HepG2 (cell line): ENCODE results near the gene ATP8A2. TPM values are rescaled to one million over a fixed set of nuclear protein-coding genes. Genes with fewer than 3 reads are reported as not detected.

Experiments
- ATAC-seq: fragments of 200-7000 bp; cut with Tn5 transposase; 3 replicates; pipeline ENCODE4 v1.9.1; 2020; ENCODE audit warnings: mild to moderate bottlenecking, moderate library complexity
- BruUV-seq: library from RNA; stranded (reverse); fragments of 400-500 nt; replicated peaks from 2 replicates; lab custom pipeline; 2021; lab: Mats Ljungman, UMichigan
- CTCF ChIA-PET: fragments of 300-600 bp; formaldehyde crosslinking; extraction: SDS; loops from one replicate; lab custom pipeline; 2021; ENCODE audit warnings: low total read pairs, inconsistent platforms, low intra/inter-chr PET ratio; lab: Yijun Ruan, JAX
- POLR2A ChIA-PET: fragments of 350-600 bp; sonication (Branson Sonifier 250); formaldehyde crosslinking; loops from one replicate; lab custom pipeline; 2020; ENCODE audit warnings: antibody characterized with exemption, inconsistent platforms; lab: Yijun Ruan, JAX
- DNase-seq: peaks from one replicate; pipeline ENCODE4 v3.0.0-alpha.2; 2015; ENCODE audit warnings: low spot score
- FAIRE-seq: peaks from 3 replicates; lab custom pipeline; 2011; peaks lifted over from hg19 to GRCh38; lab: Jason Lieb, UNC
- H2AFZ ChIP-seq: one replicate; pipeline ENCODE4 v1.6.1; 2011; ENCODE audit warnings: low read length, inconsistent platforms
- H3K27ac ChIP-seq: fragments of 300-600 bp; 3 replicates; pipeline ENCODE4 v1.8.0; 2011; ENCODE audit warnings: mixed run types, mild to moderate bottlenecking, mixed read lengths, low read length, inconsistent platforms; ENCODE audit not compliant: insufficient read depth; ENCODE audit errors: extremely low read length
- H3K27me3 ChIP-seq, 2 experiments: fragments of 200-600 bp in 1 of 2; 2 replicates in 1 of 2; 3 replicates in 1 of 2; pipeline versions ENCODE4 v1.6.0 to v1.8.0; 2011; ENCODE audit warnings: low read length in 2 of 2, mild to moderate bottlenecking in 2 of 2, moderate library complexity in 2 of 2, inconsistent platforms in 1 of 2; ENCODE audit not compliant: insufficient read depth in 2 of 2, control insufficient read depth in 1 of 2
- H3K36me3 ChIP-seq, 2 experiments: fragments of 200-600 bp in 1 of 2; replicated peaks in 1 of 2; 2 replicates in 1 of 2; 3 replicates in 1 of 2; pipeline versions ENCODE4 v1.5.1 to v1.8.0; 2011; ENCODE audit warnings: low read length in 2 of 2, inconsistent platforms in 1 of 2; ENCODE audit not compliant: insufficient read depth in 2 of 2, control insufficient read depth in 1 of 2
- H3K4me1 ChIP-seq: 2 replicates; pipeline ENCODE4 v1.5.1; 2012; ENCODE audit warnings: low read length, inconsistent platforms; ENCODE audit not compliant: insufficient read depth
- H3K4me2 ChIP-seq: 2 replicates; pipeline ENCODE4 v1.6.0; 2011; ENCODE audit warnings: low read depth, low read length, inconsistent platforms
- H3K4me3 ChIP-seq, 3 experiments: fragments of 200-600 bp in 1 of 3; sonication (generic), shearing (Covaris generic) in 1 of 3; replicated peaks in 1 of 3; 2 replicates each; pipeline ENCODE4 v1.5.1; 2011 to 2016; ENCODE audit warnings: low read length in 3 of 3, inconsistent platforms in 2 of 3, low read depth in 2 of 3, mild to moderate bottlenecking in 2 of 3, control low read depth in 1 of 3, mixed read lengths in 1 of 3; ENCODE audit not compliant: insufficient read depth in 1 of 3
- H3K79me2 ChIP-seq: one replicate; pipeline ENCODE4 v1.6.1; 2011; ENCODE audit warnings: low read length, inconsistent platforms; ENCODE audit not compliant: insufficient read depth
- H3K9ac ChIP-seq: 2 replicates; pipeline ENCODE4 v1.6.0; 2011; ENCODE audit warnings: mild to moderate bottlenecking, low read depth, low read length, inconsistent platforms; ENCODE audit not compliant: insufficient read depth
- H3K9me3 ChIP-seq: 2 replicates; pipeline ENCODE4 v1.5.1; 2012; ENCODE audit warnings: mild to moderate bottlenecking, low read length
- H4K20me1 ChIP-seq: 2 replicates; pipeline ENCODE4 v1.6.0; 2011; ENCODE audit warnings: inconsistent platforms, mild to moderate bottlenecking, low read length, moderate library complexity; ENCODE audit not compliant: insufficient read depth
- CC2D1A ChIP-seq: sonication (generic); formaldehyde crosslinking; IDR thresholded peaks from 2 replicates; pipeline ENCODE4 v1.8.1; 2023; ENCODE audit warnings: mild to moderate bottlenecking, missing genetic modification reagents
- CCDC6 ChIP-seq: sonication (generic); formaldehyde crosslinking; IDR thresholded peaks from 2 replicates; pipeline ENCODE4 v1.8.1; 2022; ENCODE audit warnings: mild to moderate bottlenecking, missing genetic modification reagents, moderate library complexity
- DNMT1 ChIP-seq: sonication (generic); formaldehyde crosslinking; IDR thresholded peaks from 2 replicates; pipeline ENCODE4 v1.5.1; 2020; ENCODE audit warnings: mild to moderate bottlenecking, missing genetic modification reagents
- ESRRA ChIP-seq: sonication (generic); formaldehyde crosslinking; IDR thresholded peaks from 2 replicates; pipeline ENCODE4 v1.5.1; 2020; ENCODE audit warnings: mild to moderate bottlenecking, low read depth, missing genetic modification reagents
- IKZF4 ChIP-seq: sonication (generic); formaldehyde crosslinking; IDR thresholded peaks from 2 replicates; pipeline ENCODE4 v1.5.1; 2020; ENCODE audit warnings: borderline replicate concordance, mild to moderate bottlenecking, low read depth, missing genetic modification reagents; ENCODE audit errors: not compliant biosample characterization
- MAZ ChIP-seq, 2 experiments: sonication (generic) in 1 of 2; formaldehyde crosslinking in 1 of 2; IDR thresholded peaks; 2 replicates each; pipeline versions ENCODE4 v1.5.0 to v1.6.1; 2012 to 2020; ENCODE audit warnings: low read depth in 2 of 2, mild to moderate bottlenecking in 2 of 2, borderline replicate concordance in 1 of 2, improper control_type of control experiment in 1 of 2, low read length in 1 of 2, missing genetic modification reagents in 1 of 2, moderate library complexity in 1 of 2
- NFIB ChIP-seq: sonication (generic); formaldehyde crosslinking; IDR thresholded peaks from 2 replicates; pipeline ENCODE4 v1.9.0; 2021; ENCODE audit warnings: missing genetic modification reagents, mild to moderate bottlenecking, borderline replicate concordance
- NKX3-1 ChIP-seq: sonication (generic); formaldehyde crosslinking; IDR thresholded peaks from 2 replicates; pipeline ENCODE4 v1.5.0; 2020; ENCODE audit warnings: missing genetic modification reagents
- SOX6 ChIP-seq, 2 experiments: fragments of 450-650 bp in 1 of 2; sonication (generic) in 1 of 2; formaldehyde crosslinking in 1 of 2; IDR thresholded peaks; 2 replicates each; pipeline versions ENCODE4 v1.4.0 to v1.6.1; 2017 to 2020; ENCODE audit warnings: antibody characterized with exemption in 1 of 2, mild to moderate bottlenecking in 1 of 2, missing genetic modification reagents in 1 of 2
- SP5 ChIP-seq: IDR thresholded peaks from 2 replicates; pipeline ENCODE4 v1.6.1; 2016; ENCODE audit warnings: low read depth, borderline replicate concordance
- TBX2 ChIP-seq: sonication (generic); formaldehyde crosslinking; IDR thresholded peaks from 2 replicates; pipeline ENCODE4 v1.5.0; 2020; ENCODE audit warnings: missing genetic modification reagents, mild to moderate bottlenecking, borderline replicate concordance
- ZFP36L1 ChIP-seq: sonication (generic); formaldehyde crosslinking; IDR thresholded peaks from 2 replicates; pipeline ENCODE4 v1.8.0; 2022; ENCODE audit warnings: mild to moderate bottlenecking, missing genetic modification reagents, moderate library complexity
- ZNF207 ChIP-seq: fragments of 450-650 bp; IDR thresholded peaks from 2 replicates; pipeline ENCODE4 v1.6.1; 2016; ENCODE audit warnings: antibody characterized with exemption, borderline replicate concordance
- ZNF782 ChIP-seq: sonication (generic); formaldehyde crosslinking; IDR thresholded peaks from 2 replicates; pipeline ENCODE4 v1.4.0; 2020; ENCODE audit warnings: missing genetic modification reagents, mild to moderate bottlenecking, borderline replicate concordance
- ZNF883 ChIP-seq: sonication (generic); formaldehyde crosslinking; IDR thresholded peaks from 2 replicates; pipeline ENCODE4 v1.5.1; 2020; ENCODE audit warnings: mild to moderate bottlenecking, missing genetic modification reagents; ENCODE audit errors: not compliant biosample characterization
- WGBS: methylation state at CpG from one replicate; pipeline ENCODE4 v1.1.6; 2017; ENCODE audit warnings: low lambda C conversion rate; 5-methylcytosine and 5-hydroxymethylcytosine counted together
- in situ Hi-C: cut with HindIII; loops from 2 replicates; pipeline ENCODE4 v1.10.0; 2017; ENCODE audit warnings: low pct_unique_long_range_greater_than_20kb; ENCODE audit not compliant: extremely low pct_ligation_motif_present
- intact Hi-C: fragments of 100-400 bp; cut with micrococcal nuclease; formaldehyde crosslinking; loops from one replicate; pipeline ENCODE4 v1.10.0; 2022; ENCODE audit not compliant: unreplicated experiment
- polyA plus RNA-seq, 8 experiments: library from polyadenylated mRNA; depleted of rRNA in 3 of 8; stranded (reverse) in 7 of 8; unstranded in 1 of 8; fragments of >200 nt; fragmentation: Illumina TruSeq in 4 of 8; extraction: Trizol in 4 of 8; gene quantifications; 2 replicates each; pipeline versions ENCODE4 v1.2.1 to v1.2.3, GENCODE V29; 2011 to 2016; ENCODE audit warnings: low read depth in 4 of 8, missing spikeins in 1 of 8, mixed read lengths in 1 of 8; ENCODE audit not compliant: insufficient read depth in 1 of 8
- total RNA-seq, 5 experiments: library from RNA; depleted of rRNA; stranded (reverse); fragments of >200 nt; fragmentation: Illumina TruSeq; extraction: Trizol; gene quantifications; 2 replicates each; pipeline ENCODE4 v1.2.3, GENCODE V29; 2016; ENCODE audit warnings: low read depth in 1 of 5
- TF ChIP-seq, protein P1 (sequence below): sonication (generic); formaldehyde crosslinking; IDR thresholded peaks from 2 replicates; pipeline ENCODE4 v1.4.0; 2020; ENCODE audit warnings: mild to moderate bottlenecking, missing genetic modification reagents
- TF ChIP-seq, protein P2 (sequence below): sonication (generic); formaldehyde crosslinking; conservative IDR thresholded peaks from 2 replicates; pipeline ENCODE4 v1.4.0; 2020; ENCODE audit warnings: missing genetic modification reagents

ATP8A2 gene
- total and polyA plus RNA-seq, 2 of the 13 experiments (the other 11 are each of a cell fraction or from before 2014, with no cell fraction given) = 0.09 TPM; not detected in 1

DNA sequence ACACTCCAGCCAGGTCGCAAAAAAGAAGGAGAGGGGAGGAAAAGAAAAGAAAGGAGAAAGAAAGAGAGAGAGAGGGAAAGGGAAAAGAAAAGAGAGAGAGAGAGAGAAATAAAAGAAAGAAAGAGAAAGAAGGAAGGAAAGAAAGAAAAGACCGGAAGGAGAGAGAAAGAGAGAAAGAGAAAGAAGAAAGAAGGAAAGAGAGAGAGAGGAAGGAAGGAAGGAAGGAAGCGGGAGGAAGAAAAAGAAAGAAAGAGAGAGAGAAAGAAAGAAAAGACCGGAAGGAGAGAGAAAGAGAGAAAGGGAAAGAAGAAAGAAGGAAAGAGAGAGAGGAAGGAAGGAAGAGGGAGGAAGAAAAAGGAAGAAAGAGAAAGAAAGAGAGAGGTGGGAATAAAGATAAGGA lies 359.3 kb downstream of the ATP8A2 start:
- Histone ChIP-seq H3K9me3 (no peaks in the 10 kb centered on the region), H3K9ac (no peak overlapping the region), H3K27me3 (no peaks in the 10 kb centered on the region), H3K36me3 (no peaks in the 10 kb centered on the region), H3K27ac (no peak overlapping the region), H4K20me1 (no peaks in the 10 kb centered on the region), H3K4me2 (no peak overlapping the region), H3K4me1 (no peaks in the 10 kb centered on the region), H3K79me2 (no peaks in the 10 kb centered on the region), H2AFZ (no peak overlapping the region), H3K4me3 (no peak overlapping the region)
- TF ChIP-seq, protein P1, sequence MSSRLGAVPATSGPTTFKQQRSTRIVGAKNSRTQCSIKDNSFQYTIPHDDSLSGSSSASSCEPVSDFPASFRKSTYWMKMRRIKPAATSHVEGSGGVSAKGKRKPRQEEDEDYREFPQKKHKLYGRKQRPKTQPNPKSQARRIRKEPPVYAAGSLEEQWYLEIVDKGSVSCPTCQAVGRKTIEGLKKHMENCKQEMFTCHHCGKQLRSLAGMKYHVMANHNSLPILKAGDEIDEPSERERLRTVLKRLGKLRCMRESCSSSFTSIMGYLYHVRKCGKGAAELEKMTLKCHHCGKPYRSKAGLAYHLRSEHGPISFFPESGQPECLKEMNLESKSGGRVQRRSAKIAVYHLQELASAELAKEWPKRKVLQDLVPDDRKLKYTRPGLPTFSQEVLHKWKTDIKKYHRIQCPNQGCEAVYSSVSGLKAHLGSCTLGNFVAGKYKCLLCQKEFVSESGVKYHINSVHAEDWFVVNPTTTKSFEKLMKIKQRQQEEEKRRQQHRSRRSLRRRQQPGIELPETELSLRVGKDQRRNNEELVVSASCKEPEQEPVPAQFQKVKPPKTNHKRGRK (CRISPR knock-in tag) = no peak
- TF ChIP-seq ESRRA (CRISPR knock-in tag) = no peak
- TF ChIP-seq IKZF4 (CRISPR knock-in tag) = no peak
- no peak for TF ChIP-seq MAZ (IDR thresholded peaks at IDR 0.05; ENCODE audit: borderline replicate concordance, low read depth, low read length)
- TF ChIP-seq MAZ (CRISPR knock-in tag; IDR thresholded peaks at IDR 0.05; ENCODE audit: low read depth) = no peak
- TF ChIP-seq ZNF207 = no peak
- TF ChIP-seq ZNF883 (CRISPR knock-in tag) = no peak
- TF ChIP-seq ZNF782 (CRISPR knock-in tag) = no peak
- no peak for TF ChIP-seq NKX3-1 (CRISPR knock-in tag)
- no peak for TF ChIP-seq NFIB
- no peak for TF ChIP-seq CC2D1A (CRISPR knock-in tag)
- no peak for TF ChIP-seq SP5 (CRISPR knock-in tag)
- TF ChIP-seq, protein P2, sequence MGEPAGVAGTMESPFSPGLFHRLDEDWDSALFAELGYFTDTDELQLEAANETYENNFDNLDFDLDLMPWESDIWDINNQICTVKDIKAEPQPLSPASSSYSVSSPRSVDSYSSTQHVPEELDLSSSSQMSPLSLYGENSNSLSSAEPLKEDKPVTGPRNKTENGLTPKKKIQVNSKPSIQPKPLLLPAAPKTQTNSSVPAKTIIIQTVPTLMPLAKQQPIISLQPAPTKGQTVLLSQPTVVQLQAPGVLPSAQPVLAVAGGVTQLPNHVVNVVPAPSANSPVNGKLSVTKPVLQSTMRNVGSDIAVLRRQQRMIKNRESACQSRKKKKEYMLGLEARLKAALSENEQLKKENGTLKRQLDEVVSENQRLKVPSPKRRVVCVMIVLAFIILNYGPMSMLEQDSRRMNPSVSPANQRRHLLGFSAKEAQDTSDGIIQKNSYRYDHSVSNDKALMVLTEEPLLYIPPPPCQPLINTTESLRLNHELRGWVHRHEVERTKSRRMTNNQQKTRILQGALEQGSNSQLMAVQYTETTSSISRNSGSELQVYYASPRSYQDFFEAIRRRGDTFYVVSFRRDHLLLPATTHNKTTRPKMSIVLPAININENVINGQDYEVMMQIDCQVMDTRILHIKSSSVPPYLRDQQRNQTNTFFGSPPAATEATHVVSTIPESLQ (CRISPR knock-in tag) = no peak
- no peak for TF ChIP-seq CCDC6
- TF ChIP-seq DNMT1 (CRISPR knock-in tag) = no peak
- no peak for TF ChIP-seq ZFP36L1 (CRISPR knock-in tag)
- no peak for TF ChIP-seq SOX6 (IDR thresholded peaks at IDR 0.05)
- no peak for TF ChIP-seq SOX6 (CRISPR knock-in tag; IDR thresholded peaks at IDR 0.05)
- TF ChIP-seq TBX2 (CRISPR knock-in tag) = no peak
- DNase-seq (no peak), ATAC-seq (no peak), FAIRE-seq (no peak)
- in situ Hi-C loops = no loop called here
- ChIA-PET POLR2A (no interaction called here), CTCF (no interaction called here)
- intact Hi-C loops = no loop called here
- WGBS = 24% methylated on average over 4 of the region's 4 CpGs
- no TSS peak for BruUV-seq
